GM12892 (cell line): ENCODE measurements around the gene HPX.
A peak's percentile ranks its signal among the peaks of the same experiment; 100 is the strongest.

ENCODE experiments used
- DNase-seq: peaks from one replicate; pipeline ENCODE4 v3.0.0; 2011; ENCODE audit not compliant: insufficient read length
- FAIRE-seq: peaks from 2 replicates; lab custom pipeline; 2011; peaks lifted over from hg19 to GRCh38; lab: Jason Lieb, UNC
- POLR2A ChIP-seq: IDR thresholded peaks from 2 replicates; pipeline ENCODE4 v1.6.1; 2011; ENCODE audit warnings: low read depth, low read length, control low read depth
- POLR2AphosphoS5 ChIP-seq: IDR thresholded peaks from 2 replicates; pipeline ENCODE4 v1.6.1; 2011; ENCODE audit warnings: low read depth, low read length, control low read depth
- TAF1 ChIP-seq: IDR thresholded peaks from 2 replicates; pipeline ENCODE4 v1.6.1; 2011; ENCODE audit warnings: low read depth, mild to moderate bottlenecking, control low read depth, low read length, borderline replicate concordance

The HPX gene

DNA sequence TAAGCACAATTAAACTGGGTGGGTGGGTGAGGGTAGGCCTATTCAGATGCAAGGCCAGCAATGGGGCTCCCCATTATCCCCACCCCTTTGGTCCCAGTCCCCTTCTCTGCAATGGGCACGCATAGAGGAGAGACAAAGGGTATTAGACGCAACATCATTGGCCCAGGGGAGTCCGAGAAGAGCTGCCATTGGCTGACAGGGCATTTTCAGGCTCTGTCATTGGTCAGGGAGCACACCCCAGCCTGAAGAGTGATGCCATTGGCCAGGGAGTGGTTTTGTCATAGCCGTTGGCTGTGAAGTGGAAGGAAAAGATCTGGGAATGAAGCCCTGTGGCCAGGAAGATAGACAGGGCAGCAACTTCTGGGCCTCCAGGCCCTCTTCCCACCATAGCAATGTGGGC is 35.8 kb upstream of the HPX start:
- FAIRE-seq (no peak), DNase-seq (no peak)
- TF ChIP-seq POLR2AphosphoS5 (no peak), TAF1 (no peak), POLR2A (no peak)

- no peak for FAIRE-seq
- DNase-seq, result no peak
- TF ChIP-seq TAF1 (no peak), POLR2A (no peak), POLR2AphosphoS5 (no peak)
Observed at GRCh38 chr11:6475936-6476335, 35.1 kb upstream of the HPX start.

GRCh38 chr11:6474806-6475500 is 34.2 kb upstream of the HPX start:
- FAIRE-seq, result no peak
- TF ChIP-seq POLR2A (no peak), TAF1 (no peak), POLR2AphosphoS5 (no peak)
- no peak for DNase-seq

GRCh38 chr11:6474413-6474792 is 33.6 kb upstream of the HPX start:
- no peak for FAIRE-seq
- no peak for TF ChIP-seq POLR2AphosphoS5
- no peak for TF ChIP-seq POLR2A
- TF ChIP-seq TAF1, result no peak
- no peak for DNase-seq

DNA sequence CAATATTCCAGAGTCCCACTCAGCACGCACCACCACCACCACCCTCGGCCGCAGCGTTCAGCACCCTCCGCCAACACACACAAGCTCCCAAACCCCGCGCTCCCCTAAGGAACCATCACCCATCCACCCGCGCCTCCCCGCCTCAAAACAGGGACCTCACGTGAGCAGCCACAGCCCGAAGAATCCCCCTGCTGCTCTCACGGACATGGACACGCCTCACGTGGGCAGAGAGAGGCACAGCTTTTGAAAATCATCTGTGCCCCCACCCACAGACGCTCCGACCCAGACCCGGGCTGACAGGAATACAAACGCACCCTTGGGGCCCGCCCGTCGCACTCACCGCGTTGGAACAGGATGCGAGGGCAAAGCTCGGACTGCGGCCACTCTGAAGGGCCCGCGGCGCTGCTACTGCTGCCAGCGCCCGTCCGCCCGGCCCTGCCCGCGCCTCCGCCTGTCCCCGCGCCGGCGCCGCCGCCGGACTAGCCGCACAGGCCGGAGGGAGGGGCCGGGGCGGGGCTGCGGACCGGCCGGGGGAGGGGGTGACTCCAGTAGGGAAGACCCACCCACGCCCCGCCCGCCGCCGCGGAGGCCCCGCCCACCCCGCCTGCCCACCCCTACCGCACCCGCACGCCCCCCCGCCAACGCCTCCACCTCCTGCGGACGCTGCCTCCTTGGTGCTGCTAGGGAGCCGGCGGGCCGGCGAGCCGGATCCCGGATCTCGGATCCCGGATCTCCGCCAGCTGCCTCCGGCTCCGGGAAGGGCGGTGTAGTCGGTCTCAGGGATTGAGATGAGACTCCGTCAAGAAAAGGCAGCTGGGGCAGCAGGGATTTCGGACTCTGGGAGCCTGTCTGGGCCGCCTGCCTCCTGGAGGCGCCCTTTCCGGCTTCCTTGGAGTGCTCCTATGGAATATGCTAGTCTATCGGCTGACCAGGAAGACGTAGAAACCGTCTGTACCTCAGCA is 32.9 kb upstream of the HPX start, which contains the start of gene TRIM3:
TRIM3 (minus strand) TSS at position 491 of the 962 bp plus-strand sequence. CDS start 8,246 bp downstream, outside the sequence.
- no peak for TF ChIP-seq POLR2AphosphoS5
- TF ChIP-seq POLR2A, result peak; percentile 59; the same call in 1 of the 2 replicates
- peak; percentile 87 for DNase-seq
- peak; percentile 88 for FAIRE-seq

- TF ChIP-seq POLR2AphosphoS5 (no peak), POLR2A (no peak), TAF1 (no peak)
- FAIRE-seq, result peak; percentile 27
- no peak for DNase-seq
Observed at GRCh38 chr11:6472934-6473333, 32.1 kb upstream of the HPX start.

DNA sequence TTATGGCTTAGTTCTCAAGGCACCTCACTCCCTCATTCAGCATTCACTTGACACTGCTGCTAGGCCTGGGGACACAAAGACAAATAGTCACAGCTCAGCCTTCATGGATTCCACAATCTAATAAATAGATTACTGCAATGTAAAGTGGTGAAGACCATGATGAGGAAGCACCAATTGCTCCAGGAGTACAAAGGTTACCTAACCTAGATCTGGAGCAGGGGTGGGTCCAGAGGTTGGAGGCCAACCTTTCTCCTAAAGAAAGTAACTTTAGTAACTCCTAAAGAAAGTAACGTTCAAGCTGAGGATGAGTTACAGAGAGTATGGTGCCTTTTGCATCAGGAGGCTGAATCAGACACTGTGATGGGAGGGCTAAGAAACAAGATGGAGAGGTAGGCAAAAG is 28.8 kb upstream of the HPX start:
- FAIRE-seq, result no peak
- TF ChIP-seq TAF1 (no peak), POLR2A (no peak), POLR2AphosphoS5 (no peak)
- no peak for DNase-seq

DNA sequence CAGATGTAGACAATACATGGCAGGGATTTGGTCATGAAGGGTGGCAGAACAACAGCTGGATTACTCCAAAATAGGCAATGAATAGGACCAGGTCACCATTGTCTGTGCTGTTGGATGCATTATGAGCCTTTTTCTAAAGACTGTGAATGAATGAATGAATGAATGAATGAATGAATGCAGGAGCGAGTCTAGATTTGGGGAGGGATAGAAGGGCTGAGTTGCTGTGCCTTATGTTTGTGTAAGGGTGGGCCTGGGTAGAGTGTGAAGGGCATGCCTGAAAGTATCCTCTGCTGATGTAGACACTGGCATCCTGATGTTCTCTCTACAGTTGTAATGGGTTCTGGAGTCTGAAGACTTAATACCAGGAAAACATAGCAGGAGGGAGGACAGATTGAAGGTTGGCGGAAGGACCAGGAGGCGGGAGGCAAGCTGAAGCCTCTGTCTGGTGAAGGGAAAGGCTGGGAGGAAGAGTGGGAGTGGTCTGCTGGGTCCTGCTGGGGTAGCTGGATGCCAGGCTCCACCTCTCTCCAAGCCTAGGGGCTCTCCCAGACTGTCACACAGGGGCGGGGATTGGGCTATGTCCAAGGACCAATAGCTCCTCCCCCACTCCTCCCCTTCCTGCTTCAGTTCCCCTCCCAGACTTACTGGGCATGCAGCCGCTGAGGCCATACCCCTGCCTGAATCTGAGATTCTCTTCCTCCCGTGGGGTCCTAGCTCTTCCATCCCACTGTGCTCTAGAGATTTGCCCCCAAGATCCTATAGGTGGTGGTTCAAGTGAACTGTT is 28.1 kb upstream of the HPX start:
- TF ChIP-seq POLR2A, result no peak
- TF ChIP-seq TAF1, result no peak
- TF ChIP-seq POLR2AphosphoS5, result no peak
- FAIRE-seq (peak; percentile 94), DNase-seq (peak; percentile 60)

DNA sequence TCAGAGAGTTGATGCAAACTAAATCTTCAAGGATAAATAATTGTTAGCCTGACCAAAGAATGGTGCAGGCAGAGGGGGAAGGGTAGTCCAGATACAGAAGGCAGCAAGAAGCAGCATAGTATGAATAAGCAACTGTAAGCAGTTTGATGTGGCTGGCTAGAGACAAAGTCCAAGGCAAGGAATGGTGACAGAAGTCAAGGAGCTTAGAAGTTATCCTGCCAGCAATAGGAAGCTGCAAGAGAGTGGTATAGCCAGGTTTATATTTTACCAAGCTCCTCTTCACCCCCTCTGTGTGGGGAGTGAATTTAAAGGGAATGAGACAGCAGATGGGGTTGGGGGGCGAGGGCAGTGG is 18.3 kb upstream of the HPX start:
- DNase-seq (no peak), FAIRE-seq (no peak)
- TF ChIP-seq POLR2A, result no peak
- TF ChIP-seq TAF1, result no peak
- TF ChIP-seq POLR2AphosphoS5, result no peak

- DNase-seq (no peak), FAIRE-seq (no peak)
- TF ChIP-seq POLR2AphosphoS5 (no peak), POLR2A (no peak), TAF1 (no peak)
Observed at GRCh38 chr11:6458352-6459098, 17.7 kb upstream of the HPX start.
